HG02981 (cell line): ENCODE data around the gene TP53TG5.

Experiments used
- ATAC-seq: cut with Tn5 transposase; IDR thresholded peaks from one replicate; pipeline ENCODE4 v1.9.1; 2021; ENCODE audit warnings: mild to moderate bottlenecking, moderate library complexity; ENCODE audit not compliant: unreplicated experiment

TP53TG5 gene

GRCh38 chr20:45347936-45348778, 30.0 kb downstream of the TP53TG5 start, which contains the start of gene SDC4:
Gene SDC4 (minus strand): TSS chr20:45348424. CDS start chr20:45348384, 40 bp downstream.
- ATAC-seq = no peak

- ATAC-seq = no peak
These were observed 30.7 kb downstream of the TP53TG5 start for GRCh38 chr20:45347297-45347935.

- no peak for ATAC-seq
These were observed 31.3 kb downstream of the TP53TG5 start for GRCh38 chr20:45346851-45347250.

- ATAC-seq = no peak
These were observed 31.8 kb downstream of the TP53TG5 start for GRCh38 chr20:45346291-45346718.

- ATAC-seq = no peak
These were observed 32.8 kb downstream of the TP53TG5 start for GRCh38 chr20:45345104-45345936.

- ATAC-seq = no peak
These were observed 33.8 kb downstream of the TP53TG5 start for GRCh38 chr20:45344168-45344860.

GRCh38 chr20:45343532-45344167, 34.5 kb downstream of the TP53TG5 start:
- ATAC-seq = no peak

GRCh38 chr20:45342855-45343531, 35.1 kb downstream of the TP53TG5 start:
- no peak for ATAC-seq

GRCh38 chr20:45341939-45342854, 35.9 kb downstream of the TP53TG5 start:
- ATAC-seq = no peak

GRCh38 chr20:45341579-45341938, 36.6 kb downstream of the TP53TG5 start:
- no peak for ATAC-seq

GRCh38 chr20:45340951-45341350, 37.2 kb downstream of the TP53TG5 start:
- no peak for ATAC-seq

GRCh38 chr20:45340236-45340847, 37.8 kb downstream of the TP53TG5 start:
- no peak for ATAC-seq

GRCh38 chr20:45339799-45340198, 38.3 kb downstream of the TP53TG5 start:
- no peak for ATAC-seq

GRCh38 chr20:45339084-45339483, 39.0 kb downstream of the TP53TG5 start:
- no peak for ATAC-seq

GRCh38 chr20:45338121-45339030, 39.7 kb downstream of the TP53TG5 start:
- no peak for ATAC-seq

GRCh38 chr20:45337367-45338120, 40.6 kb downstream of the TP53TG5 start:
- no peak for ATAC-seq
